PC-3 (cell line): ENCODE data around the gene IGSF8. TPM values are rescaled to one million over a fixed set of nuclear protein-coding genes. Genes with fewer than 3 reads are reported as not detected.
A peak's percentile ranks its signal among the peaks of the same experiment; 100 is the strongest.
"Not testable (repeated sequence)": the region's sequence is repeated elsewhere in the genome, so short reads cannot be mapped to it uniquely, and the experiment has no call there.

Experiments used
- ATAC-seq: fragments of 200-7000 bp; cut with Tn5 transposase; 2 replicates; pipeline ENCODE4 v1.9.1; 2020; ENCODE audit warnings: mild to moderate bottlenecking, moderate library complexity
- BruUV-seq: library from RNA; stranded (reverse); fragments of 400-500 nt; replicated peaks from 2 replicates; lab custom pipeline; 2021; lab: Mats Ljungman, UMichigan
- CTCF ChIA-PET: fragments of 300-600 bp; sonication (Branson Sonifier 250); formaldehyde crosslinking; loops from one replicate; lab custom pipeline; 2022; ENCODE audit warnings: antibody characterized with exemption; lab: Charles Lee
- POLR2A ChIA-PET: fragments of 300-600 bp; sonication (Branson Sonifier 250); formaldehyde crosslinking; loops from one replicate; lab custom pipeline; 2022; ENCODE audit warnings: antibody characterized with exemption; ENCODE audit not compliant: unreplicated experiment; lab: Charles Lee
- DNase-seq: peaks from one replicate; pipeline ENCODE4 v3.0.0-alpha.2; 2015
- H2AFZ ChIP-seq: fragments of 300-600 bp; sonication (generic); 2 replicates; pipeline ENCODE4 v1.6.0; 2016; ENCODE audit warnings: antibody characterized with exemption, low read length
- H3F3A ChIP-seq: fragments of 300-600 bp; sonication (generic); one replicate; pipeline ENCODE4 v1.6.0; 2017; ENCODE audit warnings: antibody characterized with exemption, low read length, control low read depth, mild to moderate bottlenecking; ENCODE audit not compliant: unreplicated experiment
- H3K27ac ChIP-seq: fragments of 300-600 bp; sonication (generic); 2 replicates; pipeline ENCODE4 v1.5.1; 2016; ENCODE audit warnings: mild to moderate bottlenecking, low read length
- H3K27me3 ChIP-seq: fragments of 300-600 bp; sonication (generic); 2 replicates; pipeline ENCODE4 v1.6.1; 2016; ENCODE audit warnings: low read length, mixed read lengths
- H3K36me3 ChIP-seq: fragments of 300-600 bp; sonication (generic); 2 replicates; pipeline ENCODE4 v1.6.1; 2016; ENCODE audit warnings: low read depth, mixed run types, low read length, mixed read lengths
- H3K4me1 ChIP-seq: fragments of 300-600 bp; sonication (generic); 2 replicates; pipeline ENCODE4 v1.5.1; 2016; ENCODE audit warnings: low read length; ENCODE audit not compliant: insufficient read depth
- H3K4me2 ChIP-seq: fragments of 300-600 bp; sonication (generic); 2 replicates; pipeline ENCODE4 v1.6.0; 2016; ENCODE audit warnings: low read length
- H3K4me3 ChIP-seq: fragments of 300-600 bp; sonication (generic); 2 replicates; pipeline ENCODE4 v1.5.1; 2016; ENCODE audit warnings: mild to moderate bottlenecking, low read length, mixed read lengths
- H3K79me2 ChIP-seq: fragments of 300-600 bp; sonication (generic); 2 replicates; pipeline ENCODE4 v1.6.1; 2017; ENCODE audit warnings: low read length, mixed read lengths
- H3K9ac ChIP-seq: fragments of 300-600 bp; sonication (generic); 2 replicates; pipeline ENCODE4 v1.6.0; 2016; ENCODE audit warnings: mild to moderate bottlenecking, low read length
- H3K9me2 ChIP-seq: fragments of 300-600 bp; sonication (generic); replicated peaks from 2 replicates; pipeline ENCODE4 v1.6.1; 2016; ENCODE audit warnings: mixed run types, low read length, mixed read lengths
- H3K9me3 ChIP-seq: fragments of 300-600 bp; sonication (generic); 2 replicates; pipeline ENCODE4 v1.6.1; 2016; ENCODE audit warnings: low read length, mixed read lengths
- H4K20me1 ChIP-seq: fragments of 300-600 bp; sonication (generic); 2 replicates; pipeline ENCODE4 v1.6.1; 2016; ENCODE audit warnings: low read length, mixed read lengths
- CTCF ChIP-seq: fragments of 300-600 bp; sonication (generic); conservative IDR thresholded peaks from 2 replicates; pipeline ENCODE4 v1.5.1; 2017; ENCODE audit warnings: antibody characterized with exemption, low read depth, mild to moderate bottlenecking, low read length
- EZH2 ChIP-seq: fragments of 300-600 bp; sonication (generic); IDR thresholded peaks from one replicate; pipeline ENCODE4 v1.6.1; 2017; ENCODE audit warnings: antibody characterized with exemption, mild to moderate bottlenecking, low read length; ENCODE audit not compliant: unreplicated experiment
- EZH2phosphoT487 ChIP-seq: fragments of 300-600 bp; sonication (generic); IDR thresholded peaks from 2 replicates; pipeline ENCODE4 v1.6.1; 2018; ENCODE audit warnings: mild to moderate bottlenecking, antibody characterized with exemption, low read length, borderline replicate concordance
- intact Hi-C: fragments of 100-400 bp; cut with micrococcal nuclease; formaldehyde crosslinking; loops from 2 replicates; pipeline ENCODE4 v1.9.0; 2023
- total RNA-seq: library from RNA; depleted of rRNA; stranded (reverse); fragments of >200 nt; gene quantifications from 2 replicates; pipeline ENCODE4 v1.2.3, GENCODE V29; 2014

Gene IGSF8
- total RNA-seq, 1 experiment from 2014 or later: 37.1 TPM

- Histone ChIP-seq H3K4me3 (no peak overlapping the region), H4K20me1 (no peaks in the 10 kb centered on the region), H3K9me2 (no peaks in the 10 kb centered on the region), H3K4me2 (no peak overlapping the region), H3K4me1 (peaks cover 11% of the 10 kb centered on the region), H3K36me3 (no peaks in the 10 kb centered on the region), H3F3A (no peaks in the 10 kb centered on the region), H3K9ac (no peak overlapping the region), H3K27ac (no peak overlapping the region), H3K9me3 (no peaks in the 10 kb centered on the region), H3K27me3 (no peaks in the 10 kb centered on the region), H2AFZ (no peak overlapping the region), H3K79me2 (no peaks in the 10 kb centered on the region)
- TF ChIP-seq EZH2 (no peak), CTCF (no peak), EZH2phosphoT487 (no peak)
- DNase-seq (no peak), ATAC-seq (no peak)
- ChIA-PET CTCF (no interaction called here), POLR2A (no interaction called here)
- intact Hi-C loops: no loop called here
- no TSS peak for BruUV-seq
Measured at GRCh38 chr1:160112357-160112756, 13.9 kb upstream of the IGSF8 start.

- H3K9me2 ChIP-seq, H2AFZ ChIP-seq, BruUV-seq, ATAC-seq, H3K27ac ChIP-seq, H3K36me3 ChIP-seq, H3K4me3 ChIP-seq, H3K9ac ChIP-seq, intact Hi-C loops, H3F3A ChIP-seq, H3K79me2 ChIP-seq, CTCF ChIA-PET, H3K4me2 ChIP-seq, H4K20me1 ChIP-seq, DNase-seq, H3K27me3 ChIP-seq, H3K9me3 ChIP-seq, POLR2A ChIA-PET: not testable (repeated sequence)
- peaks cover 11% of the 10 kb centered on the region for H3K4me1 ChIP-seq
Measured at GRCh38 chr1:160111462-160111861, 13.0 kb upstream of the IGSF8 start.

DNA sequence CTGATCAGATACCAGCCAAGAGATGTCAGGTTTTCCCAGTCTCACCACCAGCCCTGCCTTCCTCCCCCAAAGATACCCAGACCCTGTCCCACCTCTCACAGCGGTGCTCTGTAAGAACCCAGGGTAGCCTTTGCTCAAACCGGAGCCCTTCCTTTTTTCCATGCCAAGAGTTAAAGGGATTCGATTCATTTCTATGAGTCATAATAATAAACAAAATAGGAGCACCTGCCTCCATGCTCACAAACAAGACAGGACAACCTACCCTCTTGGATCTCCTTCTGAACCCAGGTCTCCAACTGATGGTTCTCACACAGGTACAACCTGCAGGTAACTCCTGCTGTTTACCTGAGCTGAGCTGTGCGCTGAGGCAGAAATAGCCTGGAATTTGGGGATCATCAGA is 11.3 kb upstream of the IGSF8 start:
- no peak overlapping the region for H3K27ac ChIP-seq
- peaks cover 11% of the 10 kb centered on the region for H3K4me1 ChIP-seq
- H3K9me3 ChIP-seq: no peaks in the 10 kb centered on the region
- no peaks in the 10 kb centered on the region for H3K79me2 ChIP-seq
- ChIA-PET CTCF (no interaction called here), POLR2A (interaction anchor here (0.6 kb wide), 1 partner anchor 143 kb away, joined by 3 read pairs; no protein-coding TSS in a partner anchor)
- TF ChIP-seq CTCF (no peak), EZH2phosphoT487 (no peak)
- intact Hi-C loops: no loop called here
- no peaks in the 10 kb centered on the region for H3K9me2 ChIP-seq
- H2AFZ ChIP-seq: peak overlapping the region; percentile 48; the same call in 1 of the 2 replicates
- H3K27me3 ChIP-seq: no peaks in the 10 kb centered on the region
- no peak overlapping the region for H3K9ac ChIP-seq
- BruUV-seq: no TSS peak
- no peaks in the 10 kb centered on the region for H4K20me1 ChIP-seq
- ATAC-seq (peak; percentile 60), DNase-seq (peak; percentile 50)
- H3F3A ChIP-seq: no peaks in the 10 kb centered on the region
- H3K36me3 ChIP-seq: no peaks in the 10 kb centered on the region
- peak overlapping the region; percentile 38 for H3K4me2 ChIP-seq
- no peak overlapping the region for H3K4me3 ChIP-seq
